DMS153 treated with DMSO at 0.1 percent for 48 hours (cell line): ENCODE measurements around the gene RAB15.
A peak's percentile ranks its signal among the peaks of the same experiment; 100 is the strongest.

Experiments
- DNase-seq: peaks from one replicate; lab custom pipeline; 2025; ENCODE audit not compliant: unreplicated experiment; lab: John Stamatoyannopoulos, UW

Gene RAB15

GRCh38 chr14:64971943-64972791 is at the start of gene RAB15:
RAB15 (minus strand) TSS chr14:64972336; CDS start chr14:64972076, 260 bp downstream.
- no peak for DNase-seq

GRCh38 chr14:65019944-65020566 is 47.9 kb upstream of the RAB15 start:
- DNase-seq: peak; percentile 56

- no peak for DNase-seq
Observed at GRCh38 chr14:65016471-65016870, 44.3 kb upstream of the RAB15 start.

GRCh38 chr14:65015391-65015790 is 43.3 kb upstream of the RAB15 start:
- DNase-seq: no peak

- no peak for DNase-seq
Observed at GRCh38 chr14:65012353-65012752, 40.2 kb upstream of the RAB15 start.

- no peak for DNase-seq
Observed at GRCh38 chr14:65011538-65011937, 39.4 kb upstream of the RAB15 start.

- DNase-seq: no peak
Observed at GRCh38 chr14:65010211-65010931, 38.2 kb upstream of the RAB15 start.

GRCh38 chr14:65007202-65007601 is 35.1 kb upstream of the RAB15 start:
- no peak for DNase-seq

- DNase-seq: no peak
Observed at GRCh38 chr14:65006261-65006721, 34.2 kb upstream of the RAB15 start.

GRCh38 chr14:65003394-65003793 is 31.3 kb upstream of the RAB15 start:
- DNase-seq: no peak

- no peak for DNase-seq
Observed at GRCh38 chr14:65002586-65003210, 30.6 kb upstream of the RAB15 start.

GRCh38 chr14:65001723-65002122 is 29.6 kb upstream of the RAB15 start:
- no peak for DNase-seq

- DNase-seq: no peak
Observed at GRCh38 chr14:65000898-65001591, 28.9 kb upstream of the RAB15 start.

GRCh38 chr14:64998455-64998931 is 26.4 kb upstream of the RAB15 start:
- no peak for DNase-seq

GRCh38 chr14:64997108-64997794 is 25.1 kb upstream of the RAB15 start:
- no peak for DNase-seq

- no peak for DNase-seq
Observed at GRCh38 chr14:64995291-64995690, 23.2 kb upstream of the RAB15 start.

GRCh38 chr14:64994540-64994939 is 22.4 kb upstream of the RAB15 start:
- DNase-seq: no peak

- DNase-seq: no peak
Observed at GRCh38 chr14:64993266-64993930, 21.3 kb upstream of the RAB15 start.

GRCh38 chr14:64992328-64992885 is 20.3 kb upstream of the RAB15 start:
- no peak for DNase-seq
